MM.1S (cell line): ENCODE measurements around the gene GINS2.

ENCODE experiments used
- CTCF ChIP-seq: fragments of 300-600 bp; sonication (generic); IDR thresholded peaks from 2 replicates; pipeline ENCODE4 v1.5.1; 2016; ENCODE audit warnings: antibody characterized with exemption, low read length, mixed read lengths
- EZH2 ChIP-seq: fragments of 300-600 bp; sonication (generic); optimal IDR thresholded peaks from 2 replicates; pipeline ENCODE3; 2017; ENCODE audit warnings: low read depth, mild to moderate bottlenecking, antibody characterized with exemption, low read length, mixed read lengths
- EZH2phosphoT487 ChIP-seq: fragments of 300-600 bp; sonication (generic); IDR thresholded peaks from 2 replicates; pipeline ENCODE4 v1.6.1; 2018; ENCODE audit warnings: antibody characterized with exemption, low read length

GRCh38 chr16:85662482-85662812, 26.3 kb downstream of the GINS2 start:
- TF ChIP-seq CTCF (no peak), EZH2phosphoT487 (no peak), EZH2 (no peak)
